ENCODE data around the gene XCR1. TPM values are rescaled to one million over a fixed set of nuclear protein-coding genes. Genes with fewer than 3 reads are reported as not detected.

XCR1 gene
- total RNA-seq, 1 donor from 2014 or later, result 0.05 TPM

Other genes starting within 250 kb of the XCR1 start
- gene SLC6A20, start 230.9 kb downstream of the XCR1 start, total RNA-seq, result not detected in 2 replicates
- 3.1 and 4.3 TPM in 2 replicates for gene LZTFL1, start 185.4 kb downstream of the XCR1 start, total RNA-seq
- not detected in 2 replicates for gene CCR9, start 140.9 kb downstream of the XCR1 start, total RNA-seq
- 15.2 TPM in 2 replicates for gene CXCR6, start 84.0 kb downstream of the XCR1 start, total RNA-seq
- 16.5 and 16.8 TPM in 2 replicates for gene FYCO1, start 31.7 kb downstream of the XCR1 start, total RNA-seq
- gene CCR1, start 180.8 kb upstream of the XCR1 start, total RNA-seq, result 5.9 and 6.7 TPM in 2 replicates
- not detected in 2 replicates for gene CCR3, start 215.0 kb upstream of the XCR1 start, total RNA-seq

All from activated CD4-positive, alpha-beta T cell treated with anti-CD3 and anti-CD28 coated beads, Interleukin-2, amount 10 ng/mL, durations not matched to agents 24 days and 14 days (primary cell).